GM19043 (cell line): Measurements from ENCODE around the gene PSMA7.

Experiments used
- ATAC-seq: cut with Tn5 transposase; IDR thresholded peaks from one replicate; pipeline ENCODE4 v1.9.1; 2021; ENCODE audit warnings: low read depth; ENCODE audit not compliant: unreplicated experiment

Gene PSMA7

DNA sequence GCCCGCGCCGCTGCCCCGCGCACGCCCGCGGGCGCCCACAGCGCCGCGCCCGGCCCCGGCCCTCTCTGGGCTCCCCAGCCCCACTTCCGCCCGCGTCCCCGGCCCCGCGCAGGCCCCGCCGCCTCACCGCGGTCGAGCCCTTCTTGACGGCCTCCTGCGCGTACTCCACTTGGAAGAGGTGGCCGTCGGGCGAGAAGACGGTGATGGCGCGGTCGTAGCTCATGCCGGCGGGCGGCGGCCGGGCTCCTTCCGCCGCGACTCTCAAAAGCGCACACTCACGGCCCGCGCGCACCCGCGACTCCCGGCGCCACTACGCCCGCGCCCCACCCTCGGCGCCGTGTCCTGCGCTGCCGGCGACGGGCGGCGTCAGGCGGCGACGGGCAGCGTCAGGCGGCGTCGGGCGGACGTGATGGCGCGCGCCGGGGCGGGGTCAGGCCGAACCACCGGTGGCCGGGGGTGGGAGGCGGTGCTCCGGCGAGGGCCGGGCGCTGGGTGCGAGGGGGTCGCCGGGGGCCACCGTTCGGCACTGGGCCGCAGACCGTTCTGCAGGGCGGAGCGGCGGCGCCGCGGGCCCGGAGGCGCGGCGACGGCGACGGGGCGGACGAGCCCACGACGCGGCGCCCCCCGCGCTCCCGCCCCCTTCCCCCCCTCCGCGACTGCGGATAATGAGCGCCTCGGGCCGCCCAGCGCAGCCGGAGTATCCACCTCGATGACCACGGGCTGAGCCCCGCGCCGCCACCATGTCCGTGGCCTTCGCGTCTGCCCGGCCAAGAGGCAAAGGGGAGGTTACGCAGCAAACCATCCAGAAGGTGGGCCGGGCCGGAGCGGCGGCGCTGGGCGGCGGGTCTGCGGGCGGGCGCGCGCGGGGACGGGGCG is at the start of gene PSMA7, which contains the start of gene SS18L1:
PSMA7 (minus strand) TSS at position 314 of the 876 bp plus-strand sequence; CDS start at position 223, 91 bp downstream.
SS18L1 (plus strand) TSS at position 689 of the 876 bp plus-strand sequence; CDS start at position 741, 52 bp downstream.
- ATAC-seq: peak; percentile 62

DNA sequence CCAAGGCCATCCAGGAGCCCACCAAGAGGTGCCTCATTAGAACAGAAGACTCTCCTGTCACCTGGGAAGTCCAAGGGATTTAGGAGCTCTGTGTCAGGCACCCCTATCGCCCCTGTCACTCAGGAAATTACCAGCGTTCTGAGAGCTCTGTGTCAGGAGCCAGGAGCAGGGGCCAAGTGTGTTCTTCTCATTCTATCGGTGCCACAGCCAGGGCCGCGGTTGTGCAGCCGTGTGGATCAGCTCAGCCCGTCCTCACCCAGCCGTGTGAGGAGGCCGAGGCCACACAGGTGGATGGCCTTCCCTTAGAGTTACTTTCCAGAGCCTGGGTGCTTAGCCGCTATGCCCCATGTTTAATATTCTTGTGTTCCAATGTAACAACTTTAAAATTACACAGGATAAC is 49.4 kb upstream of the PSMA7 start:
- no peak for ATAC-seq

GRCh38 chr20:62191781-62192559 is 48.8 kb upstream of the PSMA7 start:
- no peak for ATAC-seq

DNA sequence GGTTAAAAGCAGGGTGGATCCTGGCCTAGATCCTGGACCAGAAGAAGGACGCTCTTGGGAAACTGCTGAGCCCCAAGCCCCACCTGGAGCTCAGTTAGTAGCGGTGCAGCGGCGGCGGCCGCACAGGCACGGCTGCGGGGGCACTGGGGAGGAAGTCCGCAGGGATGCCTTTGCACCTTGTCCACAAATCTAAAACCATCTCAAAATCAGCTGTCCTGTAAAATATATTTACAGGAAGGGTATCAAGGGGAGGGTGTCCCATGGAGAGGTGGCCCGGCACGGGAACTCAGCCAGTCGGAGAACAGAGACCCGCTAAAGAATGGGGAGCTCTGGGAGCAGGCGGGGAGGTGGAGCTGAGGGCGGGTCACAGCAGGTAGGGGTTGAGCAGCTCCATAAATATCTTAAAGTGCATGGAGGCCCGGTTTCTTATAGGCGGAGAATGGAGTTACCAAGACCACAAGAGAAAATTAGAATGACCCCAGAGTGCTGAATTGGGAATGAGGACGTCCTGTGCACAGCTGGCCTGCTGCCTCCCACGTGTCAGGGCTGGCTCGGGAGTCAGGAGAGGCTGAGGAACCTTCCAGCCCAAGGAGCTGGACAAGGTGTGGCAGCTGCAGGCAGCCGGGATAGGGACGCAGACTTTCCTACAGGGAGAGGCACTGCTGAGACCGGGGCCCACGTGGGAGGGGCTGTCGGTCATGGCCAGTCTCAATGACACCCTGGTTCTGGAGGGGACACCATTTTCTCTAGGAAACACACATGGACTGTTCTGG is 47.6 kb upstream of the PSMA7 start:
- no peak for ATAC-seq

- ATAC-seq: no peak
Measured at GRCh38 chr20:62186887-62187866, 44.0 kb upstream of the PSMA7 start.

DNA sequence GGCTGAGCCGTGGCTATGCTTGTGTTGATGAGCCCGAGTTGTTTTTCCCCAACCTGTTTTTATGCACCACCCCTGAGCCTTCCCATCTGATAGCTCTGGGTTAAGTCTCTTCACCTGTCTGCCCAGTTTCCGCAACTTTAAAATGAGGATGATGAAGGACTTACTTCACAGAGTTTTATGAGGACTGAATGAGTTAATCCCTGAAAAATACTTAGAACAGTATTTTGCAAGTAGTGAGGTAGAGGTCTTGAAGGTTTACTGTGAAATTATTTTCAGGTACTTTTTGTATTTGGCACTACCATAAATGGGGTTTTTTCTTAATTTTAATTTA is 42.9 kb upstream of the PSMA7 start:
- no peak for ATAC-seq

- ATAC-seq: no peak
Measured at GRCh38 chr20:62183426-62184142, 40.4 kb upstream of the PSMA7 start.

DNA sequence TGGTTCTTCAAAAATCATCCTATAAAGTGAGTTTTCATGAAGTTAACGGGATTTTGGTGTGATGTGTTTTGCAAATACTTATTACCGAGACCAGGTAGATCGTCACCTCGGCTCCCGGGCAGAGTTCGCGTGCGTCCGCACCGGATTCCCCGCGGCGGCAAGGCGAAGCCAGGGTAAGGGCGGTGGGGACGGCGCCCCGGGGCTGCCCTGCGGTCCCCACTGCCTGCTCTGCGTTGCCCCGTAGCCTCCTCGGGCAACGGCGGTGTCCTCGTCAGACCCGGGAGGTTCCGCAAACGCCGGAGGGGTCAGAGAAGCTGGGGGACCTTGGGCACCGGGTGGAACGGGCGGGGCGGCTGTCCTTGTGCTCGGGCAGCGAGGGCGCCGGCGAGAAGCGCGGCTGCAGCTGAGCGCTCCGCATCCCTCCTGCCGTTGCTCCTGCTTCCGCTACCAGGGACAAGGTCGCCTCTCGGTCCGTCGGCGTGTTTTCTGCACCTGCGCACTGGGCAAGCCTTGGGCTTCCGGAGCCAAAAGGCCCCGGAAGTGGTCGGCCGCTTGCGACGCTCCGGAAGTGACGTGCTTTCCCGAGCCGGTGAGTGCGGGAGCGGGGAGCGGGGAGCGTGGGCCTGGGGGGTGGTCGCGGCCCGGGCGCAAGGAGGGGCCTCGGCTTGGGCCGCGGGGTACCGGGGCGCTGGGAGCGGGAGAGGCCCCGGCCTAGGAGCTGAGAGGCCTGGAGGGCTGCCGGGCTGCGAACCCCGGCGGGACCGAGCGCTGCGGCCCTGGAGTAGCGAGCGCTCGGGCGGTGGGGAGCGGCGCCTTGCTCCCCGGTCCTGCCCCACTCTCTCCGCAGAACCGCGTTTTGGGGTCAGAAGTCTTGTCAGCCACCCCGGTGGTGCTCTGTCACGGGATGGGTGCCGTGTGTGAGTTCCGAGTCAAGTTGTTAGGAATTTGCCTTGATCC is 39.6 kb upstream of the PSMA7 start, which contains the start of gene MTG2:
MTG2 (plus strand) TSS at position 560 of the 957 bp plus-strand sequence. CDS start 10,393 bp downstream, outside the sequence.
- peak; percentile 87 for ATAC-seq

DNA sequence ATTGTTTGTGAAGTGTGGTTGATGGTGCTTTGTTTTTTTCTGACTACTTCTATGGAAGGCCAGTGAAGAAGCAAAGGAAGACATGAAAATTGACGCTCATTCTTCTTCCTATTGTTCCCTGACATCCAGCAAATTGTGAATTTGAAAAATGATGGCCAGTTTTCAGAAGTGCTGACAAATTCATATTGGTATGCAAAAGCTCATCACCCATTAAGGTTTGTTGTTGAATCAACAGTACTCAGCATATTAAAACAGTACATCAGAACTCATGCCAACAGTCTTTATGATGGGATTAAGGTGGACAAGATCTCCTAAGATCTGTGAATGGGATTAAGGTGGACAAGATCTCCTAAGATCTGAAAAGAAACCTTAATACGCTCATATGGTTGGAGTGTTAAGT is 38.6 kb upstream of the PSMA7 start:
- ATAC-seq: no peak

DNA sequence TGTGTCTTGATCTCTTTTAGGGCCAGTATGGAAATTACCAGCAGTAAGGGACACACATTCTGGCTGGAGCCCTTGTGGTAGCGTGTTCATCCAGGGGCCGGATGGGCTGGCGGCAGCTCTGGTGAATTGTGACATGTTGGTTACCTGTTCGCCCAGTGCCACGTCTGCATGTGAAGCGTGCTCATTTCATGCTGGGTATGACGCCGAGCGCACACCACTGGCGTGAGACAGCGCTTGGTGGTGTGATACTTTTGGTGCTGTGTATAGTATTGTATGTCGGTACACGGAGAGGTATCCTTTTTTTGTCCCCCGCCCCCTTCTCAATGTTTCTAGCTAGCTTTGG is 35.9 kb upstream of the PSMA7 start:
- no peak for ATAC-seq

DNA sequence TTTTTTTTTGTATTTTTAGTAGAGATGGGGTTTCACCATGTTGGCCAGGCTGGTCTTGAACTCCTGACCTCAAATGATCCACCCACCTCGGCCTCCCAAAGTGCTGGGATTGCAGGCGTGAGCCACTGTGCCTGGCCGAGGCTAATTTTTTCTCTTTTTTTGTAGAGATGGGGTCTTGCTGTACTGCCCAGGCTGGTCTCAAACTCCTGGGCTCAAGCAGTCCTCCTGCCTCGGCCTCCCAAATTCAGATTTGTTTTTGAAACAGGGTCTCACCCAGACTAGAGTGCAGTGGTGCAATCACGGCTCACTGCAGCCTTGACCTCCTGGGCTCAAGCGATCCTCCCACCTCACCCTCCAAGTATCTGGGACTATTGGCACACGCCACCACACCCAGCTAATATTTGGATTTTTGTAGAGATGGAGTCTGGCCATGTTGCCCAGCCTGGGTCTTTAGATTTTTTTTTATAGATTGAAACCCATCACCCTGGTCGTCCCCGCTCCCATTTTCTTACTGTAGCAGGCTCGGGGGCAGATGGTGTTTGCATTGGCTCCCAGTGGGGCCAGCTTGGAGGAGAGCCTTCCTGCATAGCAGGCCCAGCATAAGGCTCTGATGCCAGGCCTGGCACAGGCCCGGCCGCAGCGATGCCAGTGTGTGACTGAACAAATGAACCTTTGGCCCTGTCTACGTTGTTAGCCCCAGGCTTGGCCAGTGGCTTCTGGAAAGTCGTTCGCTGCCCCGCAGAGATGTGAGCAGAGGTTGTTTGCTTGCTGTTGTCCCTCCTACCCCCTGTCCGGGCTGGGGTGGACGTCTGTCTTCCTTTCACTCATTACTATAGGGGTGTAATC is 35.3 kb upstream of the PSMA7 start:
- no peak for ATAC-seq

- ATAC-seq: no peak
Measured at GRCh38 chr20:62177307-62177706, 34.1 kb upstream of the PSMA7 start.

GRCh38 chr20:62176866-62177265 is 33.7 kb upstream of the PSMA7 start:
- ATAC-seq: no peak

DNA sequence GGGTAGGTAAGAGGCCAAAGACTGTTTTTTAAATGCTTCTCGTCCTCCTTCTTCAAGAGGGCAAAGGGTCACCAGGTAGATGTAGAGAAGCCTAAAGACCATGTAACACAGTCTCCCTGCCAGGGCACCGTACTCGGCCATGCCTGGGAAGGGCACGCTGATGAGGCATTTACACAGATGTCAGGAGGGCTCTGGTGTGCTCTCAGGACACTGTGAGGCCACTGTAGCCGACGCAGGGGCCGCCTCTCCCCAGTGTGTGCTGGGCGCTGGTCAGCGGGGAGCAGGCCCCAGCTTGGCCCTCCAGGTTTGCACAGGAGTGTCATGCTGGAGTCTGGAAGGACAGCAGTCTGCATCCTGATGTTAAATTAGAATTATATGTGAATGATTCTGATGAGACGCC is 32.5 kb upstream of the PSMA7 start:
- no peak for ATAC-seq

GRCh38 chr20:62174870-62175624 is 31.9 kb upstream of the PSMA7 start:
- no peak for ATAC-seq

DNA sequence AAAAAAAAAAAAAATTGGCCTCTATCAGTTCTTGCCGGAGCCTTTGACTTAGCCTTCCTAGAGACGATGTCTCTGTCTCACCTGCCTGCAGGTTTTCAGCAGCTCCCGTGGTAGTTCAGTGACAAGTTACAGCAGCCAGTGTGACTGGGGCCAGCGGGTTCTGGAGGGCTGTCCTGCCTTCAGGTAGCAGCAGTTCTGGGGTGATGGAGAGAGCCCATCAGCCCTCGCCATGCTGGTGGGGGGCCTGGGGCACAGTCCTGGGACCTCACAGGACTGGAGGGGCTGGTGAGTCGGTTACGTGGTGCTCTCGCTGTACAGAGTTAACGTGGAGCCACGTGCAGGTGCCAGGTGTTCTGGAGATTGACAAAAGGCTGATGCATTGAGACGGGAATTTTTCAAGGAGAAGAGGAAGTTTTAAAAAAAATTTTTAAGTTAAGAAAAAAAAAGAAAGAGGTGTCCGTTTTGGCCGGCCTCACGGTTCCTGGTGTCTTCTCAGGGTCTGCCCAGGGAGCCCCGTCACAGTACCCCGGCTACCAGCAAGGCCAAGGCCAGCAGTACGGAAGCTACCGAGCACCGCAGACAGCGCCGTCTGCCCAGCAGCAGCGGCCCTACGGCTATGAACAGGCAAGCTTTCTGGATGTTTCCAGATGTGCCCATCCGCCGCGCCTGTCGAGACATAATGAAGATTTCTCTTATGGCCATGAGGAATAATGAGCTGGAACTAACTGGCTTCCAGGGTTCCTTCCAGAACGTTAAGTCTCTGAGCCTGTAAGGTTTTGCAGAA is 31.0 kb upstream of the PSMA7 start:
- ATAC-seq: no peak
